Cerebellar cortex (tissue), 1 donor: ENCODE measurements around the gene RAB36.

Experiments
- DNase-seq: peaks from one replicate; pipeline ENCODE4 v3.0.0-alpha.2; 2015; ENCODE audit warnings: low spot score

The RAB36 gene

GRCh38 chr22:23137905-23138561 is 7.2 kb upstream of the RAB36 start:
- DNase-seq: no peak

GRCh38 chr22:23138584-23139435 is 6.5 kb upstream of the RAB36 start:
- DNase-seq: no peak

- DNase-seq: no peak
Observed at GRCh38 chr22:23140385-23140784, 4.9 kb upstream of the RAB36 start.

GRCh38 chr22:23142546-23143105 is 2.7 kb upstream of the RAB36 start:
- no peak for DNase-seq

GRCh38 chr22:23143119-23143518 is 2.2 kb upstream of the RAB36 start:
- DNase-seq: no peak

GRCh38 chr22:23144432-23144831 is 845 bp upstream of the RAB36 start:
- DNase-seq: no peak

GRCh38 chr22:23145878-23146470 is 697 bp downstream of the RAB36 start:
- no peak for DNase-seq

- DNase-seq: no peak
Observed at GRCh38 chr22:23146478-23147205, 1.4 kb downstream of the RAB36 start.

- DNase-seq: no peak
Observed at GRCh38 chr22:23147617-23148387, 2.5 kb downstream of the RAB36 start.

- no peak for DNase-seq
Observed at GRCh38 chr22:23149743-23150238, 4.5 kb downstream of the RAB36 start.

- DNase-seq: no peak
Observed at GRCh38 chr22:23150762-23151161, 5.5 kb downstream of the RAB36 start.

GRCh38 chr22:23151827-23152226 is 6.5 kb downstream of the RAB36 start:
- DNase-seq: no peak

- no peak for DNase-seq
Observed at GRCh38 chr22:23152238-23153114, 7.2 kb downstream of the RAB36 start.

- no peak for DNase-seq
Observed at GRCh38 chr22:23153994-23154393, 8.7 kb downstream of the RAB36 start.

GRCh38 chr22:23154461-23154860 is 9.2 kb downstream of the RAB36 start:
- no peak for DNase-seq

GRCh38 chr22:23155143-23155542 is 9.9 kb downstream of the RAB36 start:
- no peak for DNase-seq

GRCh38 chr22:23155831-23156230 is 10.6 kb downstream of the RAB36 start:
- DNase-seq: no peak

GRCh38 chr22:23156286-23156685 is 11.0 kb downstream of the RAB36 start:
- no peak for DNase-seq

- DNase-seq: no peak
Observed at GRCh38 chr22:23157560-23158515, 12.6 kb downstream of the RAB36 start.
